Ovary (tissue), 9 donors: ENCODE results near the gene ITGA2. TPM values are rescaled to one million over a fixed set of nuclear protein-coding genes. Genes with fewer than 3 reads are reported as not detected.

Experiments used
- DNase-seq, 5 donors: peaks; one replicate each; pipeline ENCODE4 v3.0.0-alpha.2; 2019 to 2020
- H3K27ac ChIP-seq, 2 donors: fragments of 200-600 bp; one replicate each; pipeline versions ENCODE4 v1.5.1 to v1.8.0; 2019 to 2022
- H3K27me3 ChIP-seq: fragments of 200-600 bp; one replicate; pipeline ENCODE4 v1.8.0; 2022
- H3K36me3 ChIP-seq: fragments of 200-600 bp; sonication (generic); one replicate; pipeline ENCODE4 v1.5.1; 2019
- H3K4me1 ChIP-seq: one replicate; pipeline ENCODE4 v1.8.1; 2013; ENCODE audit warnings: mild to moderate bottlenecking, moderate library complexity; ENCODE audit not compliant: insufficient read depth
- H3K4me3 ChIP-seq: fragments of 200-600 bp; sonication (generic); one replicate; pipeline ENCODE4 v1.5.1; 2017
- H3K9me3 ChIP-seq, 2 donors: fragments of 200-600 bp in 1 of 2; sonication (generic) in 1 of 2; one replicate each; pipeline versions ENCODE4 v1.5.1 to v1.8.1; 2013 to 2019; ENCODE audit warnings: mild to moderate bottlenecking in 1 of 2, moderate library complexity in 1 of 2
- EP300 ChIP-seq: sonication (generic); formaldehyde crosslinking; IDR thresholded peaks from one replicate; pipeline ENCODE4 v1.6.1; 2017; ENCODE audit warnings: antibody characterized with exemption
- POLR2A ChIP-seq: fragments of 450-650 bp; IDR thresholded peaks from one replicate; pipeline ENCODE4 v1.6.1; 2017; ENCODE audit warnings: antibody characterized with exemption, mild to moderate bottlenecking, moderate library complexity
- WGBS, 3 donors: extraction: QIAGEN DNeasy Blood & Tissue Kit in 1 of 3; methylation state at CpG; one replicate each; pipeline versions ENCODE4 v1.1.5 to v1.1.7; 2013 to 2017; 5-methylcytosine and 5-hydroxymethylcytosine counted together
- intact Hi-C, 4 donors: fragments of 100-400 bp; cut with DNase I; formaldehyde crosslinking; loops; one replicate each; pipeline versions ENCODE4 v1.11.0 to v1.15.1; 2022 to 2023
- polyA plus RNA-seq, 2 donors: library from polyadenylated mRNA; stranded (reverse); fragments of 200-250 nt in 1 of 2; fragments of 350-450 nt in 1 of 2; fragmentation: Illumina TruSeq in 1 of 2; extraction: RNeasy Lipid Tissue Mini Kit (QIAGEN cat#74804) in 1 of 2; gene quantifications; one replicate each; pipeline ENCODE4 v1.2.3, GENCODE V29; 2013 to 2014
- total RNA-seq, 7 donors: library from RNA; depleted of rRNA in 2 of 7; stranded (reverse); fragments of >200 nt in 2 of 7; fragmentation: NEBNext Ultra II Directional in 3 of 7; extraction: Animal tissue kit (Norgen Biotek cat#: 25700) in 3 of 7; gene quantifications; one replicate each; pipeline versions ENCODE4 v1.1.0 to v1.2.4, GENCODE V29; 2016 to 2023
- TF ChIP-seq, protein P1 (sequence below), 3 donors: fragments of 450-650 bp in 2 of 3; fragments of 200-600 bp in 1 of 3; IDR thresholded peaks; one replicate each; pipeline versions ENCODE4 v1.5.1 to v1.8.0; 2016 to 2022; ENCODE audit warnings: antibody characterized with exemption in 3 of 3, mild to moderate bottlenecking in 1 of 3
- donor health status: DM: no; HTN: no; CAD: no; lungs with moderate emphysema.
- donor health status: DM: no; HTN: no; CAD: no.
- donor health status: Bipolar disorder and iron deficiency.
- donor health status: DM: yes; HTN: yes; CAD: no.
- donor health status: DM: no; HTN: no; CAD: no.
- donor health status: DM: yes; HTN: yes; CAD: no.

The ITGA2 gene
- total and polyA plus RNA-seq, 9 donors, result 0.36 to 8.4 (median 1.7) TPM

DNA sequence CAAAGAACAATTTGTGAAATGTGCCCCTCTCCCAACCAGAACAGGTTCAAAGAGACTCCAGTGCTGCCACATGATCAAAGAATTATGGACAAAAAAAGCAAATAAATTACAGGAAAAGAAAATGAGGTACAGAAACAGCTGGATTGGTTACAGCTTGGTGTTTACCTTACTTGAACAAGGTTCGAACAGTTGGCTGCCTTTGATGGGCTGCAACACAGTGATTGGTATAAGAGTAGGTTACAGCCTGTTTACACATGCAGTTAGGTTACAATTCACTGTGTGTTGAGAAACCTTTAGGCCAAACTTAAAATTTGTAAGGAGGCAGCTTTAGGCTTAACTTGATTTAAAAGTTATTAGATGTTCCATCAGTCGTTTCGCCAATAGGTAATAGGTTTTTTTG is 123.8 kb downstream of the ITGA2 start:
- Histone ChIP-seq H3K27ac (no peak overlapping the region), H3K9me3 (no peaks in the 10 kb centered on the region), H3K4me1 (peaks cover 3% of the 10 kb centered on the region), H3K36me3 (no peaks in the 10 kb centered on the region), H3K27me3 (no peaks in the 10 kb centered on the region), H3K4me3 (no peak overlapping the region)
- TF ChIP-seq, protein P1, sequence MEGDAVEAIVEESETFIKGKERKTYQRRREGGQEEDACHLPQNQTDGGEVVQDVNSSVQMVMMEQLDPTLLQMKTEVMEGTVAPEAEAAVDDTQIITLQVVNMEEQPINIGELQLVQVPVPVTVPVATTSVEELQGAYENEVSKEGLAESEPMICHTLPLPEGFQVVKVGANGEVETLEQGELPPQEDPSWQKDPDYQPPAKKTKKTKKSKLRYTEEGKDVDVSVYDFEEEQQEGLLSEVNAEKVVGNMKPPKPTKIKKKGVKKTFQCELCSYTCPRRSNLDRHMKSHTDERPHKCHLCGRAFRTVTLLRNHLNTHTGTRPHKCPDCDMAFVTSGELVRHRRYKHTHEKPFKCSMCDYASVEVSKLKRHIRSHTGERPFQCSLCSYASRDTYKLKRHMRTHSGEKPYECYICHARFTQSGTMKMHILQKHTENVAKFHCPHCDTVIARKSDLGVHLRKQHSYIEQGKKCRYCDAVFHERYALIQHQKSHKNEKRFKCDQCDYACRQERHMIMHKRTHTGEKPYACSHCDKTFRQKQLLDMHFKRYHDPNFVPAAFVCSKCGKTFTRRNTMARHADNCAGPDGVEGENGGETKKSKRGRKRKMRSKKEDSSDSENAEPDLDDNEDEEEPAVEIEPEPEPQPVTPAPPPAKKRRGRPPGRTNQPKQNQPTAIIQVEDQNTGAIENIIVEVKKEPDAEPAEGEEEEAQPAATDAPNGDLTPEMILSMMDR (IDR thresholded peaks at IDR 0.05), result no peak
- TF ChIP-seq EP300 (no peak), POLR2A (no peak)
- no peak for DNase-seq
- intact Hi-C loops, result no loop called here
- 83 to 84% (median 83%) methylated on average over 3 of the region's 3 CpGs for WGBS, 3 donors

DNA sequence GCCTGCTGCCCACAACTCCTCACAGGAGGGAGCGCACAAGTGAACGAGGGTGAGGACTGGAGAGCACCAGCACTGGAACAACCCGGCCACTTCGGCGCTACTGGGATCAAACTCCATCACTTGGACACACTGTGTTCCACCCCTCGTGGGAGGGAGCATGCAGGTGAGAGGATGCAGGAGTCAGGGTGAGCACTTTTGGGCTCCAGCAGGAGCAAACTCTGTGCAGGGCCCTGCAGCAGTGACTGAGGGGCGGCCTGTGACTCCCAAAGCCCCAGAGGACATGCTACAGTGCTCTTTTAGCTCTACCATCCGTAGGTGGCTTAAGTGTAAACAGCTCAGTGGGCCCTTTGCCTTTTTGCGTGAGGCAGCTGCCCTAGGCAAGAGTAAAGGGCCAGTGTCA is 124.8 kb downstream of the ITGA2 start:
- H3K9me3 ChIP-seq, result no peaks in the 10 kb centered on the region
- no peaks in the 10 kb centered on the region for H3K27me3 ChIP-seq
- TF ChIP-seq, protein P1 (IDR thresholded peaks at IDR 0.05), result no peak
- no peak for TF ChIP-seq EP300
- no peak overlapping the region for H3K4me3 ChIP-seq
- no peaks in the 10 kb centered on the region for H3K36me3 ChIP-seq
- DNase-seq, result no peak
- WGBS, 3 donors, result 84 to 88% (median 85%) methylated on average over 9 of the region's 9 CpGs
- intact Hi-C loops, result no loop called here
- no peak overlapping the region for H3K27ac ChIP-seq
- H3K4me1 ChIP-seq, result peaks cover 3% of the 10 kb centered on the region

DNA sequence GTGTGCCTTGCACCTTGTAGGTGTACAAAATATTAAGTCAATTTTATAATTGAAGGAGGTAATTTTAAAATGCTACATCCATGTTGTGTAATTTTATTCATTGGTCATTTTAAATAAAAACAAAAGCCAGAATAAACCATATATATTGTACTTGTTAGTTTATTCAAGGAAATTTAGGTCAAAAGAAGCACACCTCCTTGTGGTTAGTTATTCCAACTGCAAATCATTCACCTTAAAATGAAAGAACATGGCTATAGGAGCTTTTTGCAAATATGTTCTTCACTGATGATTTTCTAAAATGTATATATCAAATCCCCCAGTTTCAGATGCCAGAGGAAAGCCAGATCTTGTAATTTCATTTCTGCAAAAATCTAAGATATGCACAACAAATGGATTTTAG is 125.8 kb downstream of the ITGA2 start:
- no peak for DNase-seq
- TF ChIP-seq EP300, result no peak
- TF ChIP-seq, protein P1 (IDR thresholded peaks at IDR 0.05), result no peak
- no peak for TF ChIP-seq POLR2A
- intact Hi-C loops, result no loop called here
- H3K4me1 ChIP-seq, result peaks cover 3% of the 10 kb centered on the region
- H3K27ac ChIP-seq, result no peak overlapping the region
- no peaks in the 10 kb centered on the region for H3K36me3 ChIP-seq
- H3K27me3 ChIP-seq, result no peaks in the 10 kb centered on the region
- no peak overlapping the region for H3K4me3 ChIP-seq
- H3K9me3 ChIP-seq, result no peaks in the 10 kb centered on the region

DNA sequence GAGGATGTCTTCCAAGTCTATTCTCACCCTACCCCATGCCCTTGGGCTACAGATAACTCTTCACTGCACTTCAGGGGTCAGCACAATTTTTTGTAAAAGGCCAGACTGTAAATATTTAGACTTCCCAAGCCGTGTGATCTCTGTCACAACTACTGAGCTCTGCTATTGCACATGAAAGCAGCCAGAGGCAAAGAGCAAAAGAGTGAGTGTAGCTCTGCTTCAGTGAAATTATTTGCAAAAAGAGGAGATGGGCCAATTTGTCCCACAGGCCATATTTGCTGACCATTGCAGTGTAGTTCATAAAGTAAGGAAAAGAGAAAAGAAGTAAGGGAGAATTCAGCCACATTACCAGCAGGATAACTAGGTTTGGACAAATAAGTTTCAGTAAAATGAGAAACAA is 127.4 kb downstream of the ITGA2 start:
- TF ChIP-seq EP300 (no peak), POLR2A (no peak)
- TF ChIP-seq, protein P1 (IDR thresholded peaks at IDR 0.05), result no peak
- intact Hi-C loops, result no loop called here
- Histone ChIP-seq H3K4me3 (no peak overlapping the region), H3K4me1 (no peaks in the 10 kb centered on the region), H3K9me3 (no peaks in the 10 kb centered on the region), H3K27me3 (no peaks in the 10 kb centered on the region), H3K36me3 (no peaks in the 10 kb centered on the region), H3K27ac (no peak overlapping the region)
- WGBS, 3 donors, result 13 to 62% (median 24%) methylated on average over 1 of the region's 1 CpG
- DNase-seq, result no peak

DNA sequence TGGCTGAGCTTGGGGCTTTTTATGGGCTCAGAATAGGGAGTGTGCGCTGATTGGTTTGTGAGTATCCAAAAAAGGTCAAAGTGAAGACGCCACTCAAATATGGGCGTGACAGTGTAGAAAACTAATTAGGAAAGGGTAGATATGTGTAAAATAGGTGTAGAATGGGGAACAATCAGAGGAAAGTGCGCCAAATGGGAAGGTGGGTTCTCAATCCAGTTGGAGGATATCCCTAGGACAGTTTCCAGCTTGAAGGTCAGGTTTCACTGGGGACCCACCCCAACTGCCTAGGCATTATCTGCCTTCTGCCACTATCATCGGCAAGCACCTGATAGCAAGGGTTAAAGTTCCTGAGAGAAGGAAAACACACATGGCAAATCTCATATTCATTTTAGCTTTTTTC is 129.7 kb downstream of the ITGA2 start:
- Histone ChIP-seq H3K36me3 (no peaks in the 10 kb centered on the region), H3K27me3 (no peaks in the 10 kb centered on the region), H3K4me1 (no peaks in the 10 kb centered on the region), H3K27ac (no peak overlapping the region), H3K4me3 (no peak overlapping the region), H3K9me3 (no peaks in the 10 kb centered on the region)
- TF ChIP-seq POLR2A, result no peak
- TF ChIP-seq EP300, result no peak
- TF ChIP-seq, protein P1 (IDR thresholded peaks at IDR 0.05), result no peak
- intact Hi-C loops, result no loop called here
- no peak for DNase-seq
- WGBS, 3 donors, result 69 to 79% (median 78%) methylated on average over 5 of the region's 5 CpGs
